ENCODE measurements around the gene MAP3K21. TPM values are rescaled to one million over a fixed set of nuclear protein-coding genes. Genes with fewer than 3 reads are reported as not detected.

The MAP3K21 gene
- polyA plus RNA-seq, 10 donors = 0.24 to 0.52 (median 0.30) TPM

DNA sequence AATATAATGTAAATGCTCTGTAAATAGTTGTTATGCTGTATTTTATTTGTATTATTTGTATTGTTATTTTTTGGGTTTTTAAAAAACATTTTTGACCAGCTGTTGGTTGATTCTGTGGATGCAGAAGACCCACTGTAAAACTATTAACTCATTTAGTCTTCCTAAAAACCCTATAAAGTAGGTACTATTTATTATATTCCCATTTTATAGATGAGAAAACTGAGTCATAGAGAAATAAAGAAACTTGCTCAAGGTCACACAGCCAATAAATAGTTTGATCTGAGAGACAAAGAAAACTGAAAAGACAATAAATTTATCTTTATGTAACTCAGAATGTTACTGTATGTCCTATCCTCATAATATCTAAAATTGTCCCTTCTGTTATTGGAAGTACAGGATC, 1.2 kb upstream of the MAP3K21 start:
- DNase-seq = no peak

DNA sequence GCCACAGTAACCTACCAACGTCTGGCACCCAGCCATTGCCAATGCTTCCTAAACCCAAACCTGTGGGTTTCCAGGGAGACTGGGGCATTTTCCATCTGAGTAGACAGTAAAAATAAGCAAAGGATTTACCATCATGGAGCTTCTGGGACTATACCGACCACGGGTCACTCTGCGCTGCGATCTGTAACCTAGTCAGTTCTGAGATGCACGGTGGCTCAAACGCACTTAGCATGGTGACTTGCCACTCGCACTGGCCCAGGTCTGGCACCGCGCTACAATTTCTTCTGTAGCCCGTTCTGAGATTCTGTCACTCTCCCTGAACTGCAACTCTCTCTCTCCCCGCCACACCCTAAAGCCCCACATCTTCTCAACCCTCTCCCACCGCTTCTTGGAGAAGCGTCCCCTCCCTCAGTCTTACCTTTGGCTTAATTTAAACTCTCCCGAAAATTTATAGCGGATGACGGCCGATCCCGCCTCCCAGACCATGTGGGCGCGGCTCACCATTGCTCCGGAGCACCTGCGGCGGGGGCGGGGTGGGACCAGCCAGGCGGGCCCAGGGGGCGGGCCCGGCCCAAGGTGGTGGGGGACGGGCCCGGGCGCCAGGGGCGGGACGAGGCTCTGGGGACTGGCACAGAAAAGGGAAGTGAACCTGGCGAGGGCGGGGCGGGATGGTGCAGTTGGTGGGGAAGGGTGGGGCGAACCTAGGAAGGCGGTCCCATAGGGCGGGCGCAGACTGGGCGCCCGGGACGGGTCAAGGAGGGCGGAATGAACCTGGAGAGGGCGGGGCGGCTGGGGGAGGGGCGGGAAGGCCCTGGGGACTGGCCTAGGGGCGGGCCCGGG, 493 bp upstream of the MAP3K21 start:
- peak in 2 of 3 donors; percentile 16 to 24 for DNase-seq

DNA sequence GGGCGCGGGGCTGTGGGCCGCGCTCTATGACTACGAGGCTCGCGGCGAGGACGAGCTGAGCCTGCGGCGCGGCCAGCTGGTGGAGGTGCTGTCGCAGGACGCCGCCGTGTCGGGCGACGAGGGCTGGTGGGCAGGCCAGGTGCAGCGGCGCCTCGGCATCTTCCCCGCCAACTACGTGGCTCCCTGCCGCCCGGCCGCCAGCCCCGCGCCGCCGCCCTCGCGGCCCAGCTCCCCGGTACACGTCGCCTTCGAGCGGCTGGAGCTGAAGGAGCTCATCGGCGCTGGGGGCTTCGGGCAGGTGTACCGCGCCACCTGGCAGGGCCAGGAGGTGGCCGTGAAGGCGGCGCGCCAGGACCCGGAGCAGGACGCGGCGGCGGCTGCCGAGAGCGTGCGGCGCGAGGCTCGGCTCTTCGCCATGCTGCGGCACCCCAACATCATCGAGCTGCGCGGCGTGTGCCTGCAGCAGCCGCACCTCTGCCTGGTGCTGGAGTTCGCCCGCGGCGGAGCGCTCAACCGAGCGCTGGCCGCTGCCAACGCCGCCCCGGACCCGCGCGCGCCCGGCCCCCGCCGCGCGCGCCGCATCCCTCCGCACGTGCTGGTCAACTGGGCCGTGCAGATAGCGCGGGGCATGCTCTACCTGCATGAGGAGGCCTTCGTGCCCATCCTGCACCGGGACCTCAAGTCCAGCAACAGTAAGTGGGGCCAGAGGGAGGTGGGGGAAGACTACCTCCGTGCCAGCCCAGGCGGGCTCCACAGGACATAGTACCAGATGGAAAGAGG, 808 bp downstream of the MAP3K21 start:
- peak in 2 of 3 donors; percentile 8 to 59 for DNase-seq

DNA sequence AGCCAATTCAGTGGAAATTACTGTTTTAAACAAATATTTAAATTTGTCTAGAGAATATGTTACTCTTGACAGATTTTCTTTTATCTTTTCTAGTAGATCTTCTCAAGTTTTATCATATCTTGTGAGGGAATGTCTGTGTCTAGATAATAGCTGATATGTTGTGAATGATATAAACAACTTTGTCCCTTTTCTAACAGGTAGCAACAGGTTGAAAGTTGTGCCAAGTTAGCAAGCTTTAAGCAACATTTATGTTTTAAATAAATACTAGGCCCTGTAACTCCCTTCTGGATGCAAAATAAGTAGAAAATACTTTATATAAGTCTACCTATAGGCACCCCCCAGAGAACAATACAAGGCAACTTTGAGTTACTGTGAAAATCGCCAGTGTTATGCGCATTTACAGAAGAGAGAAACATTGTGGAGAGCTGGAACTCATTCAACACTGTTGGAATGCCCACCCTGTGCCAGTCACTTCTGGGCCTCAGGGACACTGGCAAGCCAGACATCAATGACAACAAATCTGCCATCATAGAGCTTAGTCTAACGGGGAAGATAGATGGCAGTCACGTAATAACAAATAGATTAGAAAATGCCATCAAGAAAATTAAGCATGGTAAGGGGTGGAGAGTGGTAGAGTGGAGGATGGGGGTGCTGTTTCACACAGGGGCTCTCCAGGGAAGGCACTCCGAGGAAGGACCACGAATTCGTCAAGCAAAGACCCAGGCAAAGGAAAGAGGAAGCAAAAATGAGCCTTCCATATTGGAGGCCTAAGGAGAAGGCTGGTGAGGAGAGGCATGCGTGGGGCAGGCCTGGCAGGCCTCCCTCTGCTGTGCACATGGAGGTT, 4.4 kb downstream of the MAP3K21 start:
- DNase-seq = no peak

DNA sequence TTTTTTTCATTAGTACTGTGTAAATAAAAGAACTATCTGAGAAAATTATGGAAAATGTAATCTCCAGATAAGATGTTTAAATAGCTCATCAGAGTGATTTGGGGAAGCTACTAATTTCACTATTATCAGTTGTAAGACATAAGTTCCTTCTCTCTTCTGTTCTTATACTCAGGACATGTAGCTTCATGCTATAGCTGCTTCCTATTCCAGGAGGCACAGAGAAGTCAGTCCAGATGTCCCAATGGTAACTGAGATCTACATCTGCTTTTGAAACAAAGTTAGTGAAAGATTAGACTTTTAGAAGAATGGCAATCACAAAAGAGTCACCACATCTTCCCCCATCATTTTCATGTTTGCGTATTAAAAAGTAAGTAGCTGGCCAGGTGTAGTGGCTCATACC, 5.6 kb downstream of the MAP3K21 start:
- DNase-seq = no peak

GRCh38 chr1:233334092-233334491, 6.6 kb downstream of the MAP3K21 start:
- no peak for DNase-seq

GRCh38 chr1:233336554-233337456, 9.3 kb downstream of the MAP3K21 start:
- no peak for DNase-seq

DNA sequence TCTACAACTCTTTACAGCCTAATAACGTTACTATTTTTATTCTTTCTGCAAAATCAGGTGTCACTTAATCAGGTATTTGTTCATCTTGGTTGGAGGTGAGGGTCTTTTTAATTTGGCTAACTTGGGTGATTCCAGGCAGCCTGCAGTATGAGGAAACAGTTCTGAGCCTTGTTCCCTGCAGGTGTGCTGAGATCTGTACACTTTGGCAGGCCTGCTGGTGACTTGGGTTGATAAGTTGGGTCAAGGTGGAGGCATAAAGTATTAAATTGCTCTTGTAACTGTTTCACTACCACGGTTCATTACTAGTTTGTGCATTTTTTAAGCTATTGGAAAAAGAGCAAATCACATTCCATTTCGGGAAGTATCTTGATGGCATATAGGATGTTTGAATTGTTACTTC, 10.0 kb downstream of the MAP3K21 start:
- no peak for DNase-seq

DNA sequence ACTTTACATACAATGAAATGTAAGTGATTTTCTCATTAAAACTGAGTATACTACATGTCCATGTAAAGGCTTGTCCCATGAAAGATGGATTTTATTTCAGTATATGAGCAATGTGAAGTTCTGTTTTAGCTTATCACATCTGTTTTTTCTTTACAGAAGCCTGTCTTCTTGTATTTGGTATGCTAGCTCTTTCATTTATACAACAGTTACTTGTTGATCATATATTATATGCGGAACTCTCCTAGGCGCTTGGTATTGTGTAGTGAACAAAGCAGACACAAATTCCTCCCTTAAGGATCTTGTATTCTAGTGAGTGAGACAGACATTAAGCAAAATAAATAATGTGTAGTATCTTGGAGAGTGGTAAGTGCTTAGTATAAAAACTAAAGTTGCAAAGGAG, 10.6 kb downstream of the MAP3K21 start:
- DNase-seq = no peak

DNA sequence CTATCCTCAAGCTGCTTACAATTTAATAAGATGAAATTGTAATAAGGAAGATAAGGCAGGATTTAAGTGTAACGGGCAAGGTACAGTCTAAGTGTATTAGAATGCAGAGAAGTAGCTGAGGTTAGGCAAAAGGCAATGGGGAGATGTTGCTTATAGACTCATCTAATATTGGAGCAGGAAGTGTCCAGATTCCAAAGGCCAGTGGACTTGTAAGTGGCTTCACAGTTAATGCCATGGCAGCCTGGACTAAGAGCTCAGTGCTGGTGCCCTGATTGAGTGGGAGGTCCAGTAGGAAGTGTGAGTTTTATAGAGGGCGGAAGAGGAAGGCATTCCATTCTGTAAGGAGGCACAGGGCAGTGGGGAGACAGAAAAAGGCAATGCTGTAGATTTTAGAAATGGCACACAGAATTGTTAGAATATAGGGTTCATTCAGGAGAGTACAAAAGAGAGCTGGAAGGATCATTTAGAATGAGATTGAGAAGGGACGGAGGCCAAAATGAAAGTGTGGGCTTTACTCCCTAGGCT, 12.6 kb downstream of the MAP3K21 start:
- no peak for DNase-seq

DNA sequence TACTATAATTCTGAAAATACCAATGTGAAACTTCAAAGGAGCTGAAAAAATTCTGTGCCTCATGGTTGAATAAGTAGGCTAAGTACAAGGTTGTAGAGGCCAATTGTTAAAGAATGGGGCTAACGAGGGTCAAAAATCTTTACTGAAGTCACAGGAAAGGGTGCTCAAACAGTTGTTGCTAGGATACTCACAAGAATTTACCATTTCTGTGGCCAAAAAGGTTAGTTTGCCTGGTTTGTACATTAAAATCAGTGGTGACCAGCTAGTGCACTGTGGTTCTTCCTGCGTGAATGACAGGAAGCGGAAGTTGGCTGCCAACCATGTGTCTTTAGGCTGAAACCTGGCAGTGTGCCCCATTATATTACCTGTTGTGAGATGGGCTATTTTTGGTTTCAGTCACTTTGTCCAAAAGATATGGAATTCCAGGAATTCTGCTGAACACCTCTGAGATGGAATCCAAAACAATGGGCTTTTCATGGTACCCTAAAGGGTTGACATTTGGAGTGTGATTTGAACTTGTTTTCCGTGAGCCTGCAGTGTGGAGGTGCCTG, 13.5 kb downstream of the MAP3K21 start:
- no peak for DNase-seq

DNA sequence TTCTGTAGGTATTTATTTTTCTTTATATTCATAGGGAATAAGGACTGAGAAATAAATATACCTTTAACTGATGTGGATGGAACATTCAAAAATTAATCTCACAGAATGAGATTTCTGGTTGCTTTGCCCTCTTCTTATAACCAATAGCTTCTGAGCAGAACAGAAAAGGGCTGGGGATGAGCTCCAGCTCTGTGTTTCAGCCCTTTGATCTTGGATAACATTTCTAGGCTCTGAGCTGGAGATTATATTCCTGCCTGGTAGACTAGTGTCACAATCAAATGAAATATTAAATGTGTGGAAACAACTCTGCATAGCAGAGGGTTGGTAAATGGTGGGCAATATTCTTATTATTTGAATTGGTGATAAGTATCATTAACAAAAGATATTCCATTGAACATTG, 14.6 kb downstream of the MAP3K21 start:
- no peak for DNase-seq

DNA sequence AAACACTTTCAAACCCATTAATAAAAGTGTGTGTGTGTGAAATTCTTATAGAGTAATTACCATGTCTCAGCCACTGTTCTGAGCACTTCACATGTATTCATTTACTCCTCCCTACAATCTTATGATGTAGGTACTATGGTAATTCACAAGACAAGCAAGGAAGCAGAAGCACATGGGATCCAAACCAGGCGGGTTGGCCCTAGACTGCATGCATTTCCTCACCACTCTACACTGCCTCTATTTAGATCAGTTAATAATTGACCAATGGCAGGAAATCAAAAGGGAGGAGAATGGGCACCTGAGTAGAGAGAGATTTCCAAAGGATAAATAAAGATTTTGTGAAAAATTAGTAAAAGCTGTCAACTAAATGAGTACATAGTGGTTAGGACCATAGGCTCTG, 15.7 kb downstream of the MAP3K21 start:
- no peak for DNase-seq

DNA sequence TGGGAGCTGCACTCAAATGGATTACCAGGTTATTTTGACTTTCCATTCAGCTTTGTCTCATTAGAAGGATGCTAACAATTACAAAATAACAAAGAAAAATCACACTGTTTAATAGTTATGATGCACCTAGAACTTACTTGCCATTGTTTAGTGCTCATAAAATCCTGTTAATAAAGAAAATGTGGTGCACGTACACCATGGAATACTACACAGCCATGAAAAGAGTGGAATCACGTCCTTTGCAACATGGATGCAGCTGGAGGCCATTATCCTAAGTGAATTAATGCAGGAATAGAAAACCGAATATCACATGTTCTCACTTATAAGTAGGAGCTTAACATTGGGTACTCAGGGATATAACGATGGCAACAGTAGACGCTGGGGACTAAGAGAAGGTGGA, 19.8 kb downstream of the MAP3K21 start:
- no peak for DNase-seq

DNA sequence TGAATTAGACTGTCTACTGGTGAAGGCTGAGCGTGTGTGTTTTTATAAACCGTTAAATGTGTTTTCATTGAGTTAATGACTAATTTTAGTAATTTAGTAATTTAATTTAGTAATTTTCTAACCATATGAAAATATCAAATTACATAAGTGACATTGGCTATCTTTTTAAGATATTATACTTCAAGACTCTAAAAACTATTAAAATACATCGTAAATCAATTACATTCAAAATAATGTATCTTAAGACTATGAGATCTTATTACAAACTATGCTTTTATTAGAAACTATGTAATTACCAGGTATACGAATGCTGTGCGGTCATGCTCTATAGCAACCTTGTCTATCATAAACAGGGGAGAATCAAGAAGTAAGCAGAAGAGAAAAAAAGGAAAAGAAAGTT, 21.6 kb downstream of the MAP3K21 start:
- DNase-seq = no peak

GRCh38 chr1:233354983-233355382, 27.5 kb downstream of the MAP3K21 start:
- DNase-seq = no peak

GRCh38 chr1:233355841-233356704, 28.5 kb downstream of the MAP3K21 start:
- no peak for DNase-seq

DNA sequence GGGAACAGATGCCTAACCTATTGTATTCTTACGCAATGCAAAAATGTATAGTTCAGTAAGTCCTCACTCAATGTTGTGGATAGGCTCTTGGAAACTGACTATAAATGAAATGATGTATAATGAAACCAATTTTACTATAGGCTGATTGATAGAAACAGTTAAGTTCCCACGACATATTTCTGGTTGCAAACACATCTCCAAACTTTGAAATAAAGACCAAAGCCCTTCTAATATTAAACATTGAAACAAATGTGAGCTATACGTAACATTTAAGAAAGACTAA, 29.1 kb downstream of the MAP3K21 start:
- DNase-seq = no peak

- no peak for DNase-seq
Observed at GRCh38 chr1:233357595-233358397, 30.3 kb downstream of the MAP3K21 start.
